K562 (cell line): Measurements from ENCODE around the gene HLCS. TPM values are rescaled to one million over a fixed set of nuclear protein-coding genes. Genes with fewer than 3 reads are reported as not detected.

Experiments
- ATAC-seq: fragments of 200-7000 bp; cut with Tn5 transposase; 3 replicates; pipeline ENCODE4 v1.9.1; 2020; ENCODE audit warnings: moderate library complexity
- BruUV-seq: library from RNA; stranded (reverse); fragments of 400-500 nt; replicated peaks from 2 replicates; lab custom pipeline; 2021; lab: Mats Ljungman, UMichigan
- CTCF ChIA-PET: fragments of 300-600 bp; formaldehyde crosslinking; extraction: SDS; loops from one replicate; lab custom pipeline; 2021; ENCODE audit warnings: low intra/inter-chr PET ratio; lab: Yijun Ruan, JAX
- POLR2A ChIA-PET: fragments of 300-600, 350-650 bp; sonication (Branson Sonifier 250); formaldehyde crosslinking; extraction: SDS; loops from one replicate; lab custom pipeline; 2021; ENCODE audit warnings: antibody characterized with exemption, inconsistent platforms; lab: Yijun Ruan, JAX
- DNase-seq, 4 experiments: peaks; one replicate each; pipeline versions ENCODE4 v3.0.0 to v3.0.0-alpha.2; 2011 to 2018; ENCODE audit warnings: low spot score in 3 of 4, mixed read lengths in 3 of 4; ENCODE audit errors: extremely low read depth in 1 of 4
- FAIRE-seq: peaks from 2 replicates; lab custom pipeline; 2011; peaks lifted over from hg19 to GRCh38; lab: Jason Lieb, UNC
- H2AFZ ChIP-seq: 2 replicates; pipeline ENCODE4 v1.6.0; 2011; ENCODE audit warnings: low read depth, low read length, control low read depth, inconsistent platforms
- H3K27ac ChIP-seq: fragments of 200-600 bp; 3 replicates; pipeline ENCODE4 v1.8.0; 2011; ENCODE audit warnings: low read depth, mild to moderate bottlenecking, control low read depth, inconsistent platforms, low read length, moderate library complexity, mixed read lengths; ENCODE audit errors: extremely low read depth
- H3K27me3 ChIP-seq, 2 experiments: fragments of 300-600 bp in 1 of 2; 2 replicates in 1 of 2; 3 replicates in 1 of 2; pipeline versions ENCODE4 v1.6.0 to v1.8.0; 2011; ENCODE audit warnings: inconsistent platforms in 2 of 2, low read length in 2 of 2, mild to moderate bottlenecking in 1 of 2, mixed read lengths in 1 of 2, moderate library complexity in 1 of 2; ENCODE audit not compliant: control insufficient read depth in 2 of 2, insufficient read depth in 2 of 2
- H3K36me3 ChIP-seq: fragments of 300-600 bp; 3 replicates; pipeline ENCODE4 v1.8.0; 2011; ENCODE audit warnings: mild to moderate bottlenecking, low read length, inconsistent platforms; ENCODE audit not compliant: control insufficient read depth, insufficient read depth
- H3K4me1 ChIP-seq, 2 experiments: fragments of 200-600 bp in 1 of 2; replicated peaks in 1 of 2; 2 replicates in 1 of 2; 3 replicates in 1 of 2; pipeline versions ENCODE4 v1.5.1 to v1.8.0; 2011; ENCODE audit warnings: inconsistent platforms in 2 of 2, low read length in 2 of 2, mild to moderate bottlenecking in 1 of 2, mixed read lengths in 1 of 2, moderate library complexity in 1 of 2; ENCODE audit not compliant: control insufficient read depth in 2 of 2, insufficient read depth in 2 of 2
- H3K4me2 ChIP-seq: 2 replicates; pipeline ENCODE4 v1.6.1; 2011; ENCODE audit warnings: low read length, control low read depth, inconsistent platforms, mixed read lengths; ENCODE audit not compliant: insufficient read depth
- H3K4me3 ChIP-seq: fragments of 200-600 bp; sonication (generic), shearing (Covaris generic); 2 replicates; pipeline ENCODE4 v1.5.1; 2016; ENCODE audit warnings: control low read depth, inconsistent platforms
- H3K79me2 ChIP-seq: fragments of 200-600 bp; 3 replicates; pipeline ENCODE4 v1.8.0; 2011; ENCODE audit warnings: low read length, inconsistent platforms; ENCODE audit not compliant: control insufficient read depth, insufficient read depth
- H3K9ac ChIP-seq, 2 experiments: 2 replicates each; pipeline versions ENCODE4 v1.6.0 to v1.6.1; 2011; ENCODE audit warnings: low read depth in 2 of 2, low read length in 2 of 2, control low read depth in 1 of 2, inconsistent platforms in 1 of 2, mild to moderate bottlenecking in 1 of 2, mixed read lengths in 1 of 2; ENCODE audit not compliant: insufficient read depth in 1 of 2
- H3K9me1 ChIP-seq: one replicate; pipeline ENCODE4 v1.6.0; 2011; ENCODE audit warnings: inconsistent platforms, mild to moderate bottlenecking, low read length, moderate library complexity; ENCODE audit not compliant: control insufficient read depth, insufficient read depth
- H3K9me3 ChIP-seq: replicated peaks from 2 replicates; pipeline ENCODE4 v1.5.1; 2011; ENCODE audit warnings: low read depth, low read length, inconsistent platforms; ENCODE audit not compliant: control insufficient read depth, insufficient read depth
- H4K20me1 ChIP-seq: replicated peaks from 2 replicates; pipeline ENCODE4 v1.6.1; 2011; ENCODE audit warnings: low read length, inconsistent platforms, mixed read lengths; ENCODE audit not compliant: control insufficient read depth, insufficient read depth
- BRD9 ChIP-seq: fragments of 450-650 bp; IDR thresholded peaks from 2 replicates; pipeline ENCODE4 v1.6.1; 2018; ENCODE audit warnings: low read depth; ENCODE audit not compliant: partially characterized antibody
- C11orf30 ChIP-seq: fragments of 450-650 bp; IDR thresholded peaks from 2 replicates; pipeline ENCODE4 v1.6.1; 2016; ENCODE audit warnings: low read depth, mild to moderate bottlenecking
- EHMT2 ChIP-seq: fragments of 450-650 bp; IDR thresholded peaks from 2 replicates; pipeline ENCODE4 v1.6.1; 2018; ENCODE audit warnings: antibody characterized with exemption
- GTF3C2 ChIP-seq: IDR thresholded peaks from 3 replicates; pipeline ENCODE4 v1.6.1; 2011; ENCODE audit warnings: borderline replicate concordance, mild to moderate bottlenecking, moderate library complexity; ENCODE audit not compliant: insufficient read length; ENCODE audit errors: extremely low read depth
- HDAC1 ChIP-seq, 2 experiments: fragments of 450-650 bp; IDR thresholded peaks; 2 replicates each; pipeline ENCODE4 v1.6.1; 2016 to 2017; ENCODE audit warnings: inconsistent platforms in 1 of 2, mild to moderate bottlenecking in 1 of 2, moderate library complexity in 1 of 2
- HDAC8 ChIP-seq: fragments of 450-650 bp; IDR thresholded peaks from 2 replicates; pipeline ENCODE4 v1.6.1; 2016; ENCODE audit warnings: mild to moderate bottlenecking, missing genetic modification characterization, moderate library complexity, missing compliant biosample characterization
- HMG20A ChIP-seq: fragments of 450-650 bp; formaldehyde crosslinking; conservative IDR thresholded peaks from 2 replicates; pipeline ENCODE4 v1.4.0; 2020; ENCODE audit warnings: mild to moderate bottlenecking, mixed read lengths
- HSF4 ChIP-seq: fragments of 250-450 bp; sonication (Bioruptor Pico); IDR thresholded peaks from 2 replicates; pipeline ENCODE4 v2.1.2; 2022; ENCODE audit warnings: mild to moderate bottlenecking, moderate library complexity, borderline replicate concordance
- ILK ChIP-seq: fragments of 450-650 bp; IDR thresholded peaks from 2 replicates; pipeline ENCODE4 v1.6.1; 2016; ENCODE audit warnings: missing genetic modification characterization, low read depth, mild to moderate bottlenecking, missing compliant biosample characterization, moderate library complexity, borderline replicate concordance
- MCM3 ChIP-seq: fragments of 450-650 bp; IDR thresholded peaks from 2 replicates; pipeline ENCODE4 v1.6.1; 2016
- MTA3 ChIP-seq: fragments of 450-650 bp; formaldehyde crosslinking; IDR thresholded peaks from 2 replicates; pipeline ENCODE4 v1.6.1; 2017; ENCODE audit warnings: mild to moderate bottlenecking, borderline replicate concordance
- NONO ChIP-seq, 2 experiments: fragments of 200-400 bp in 1 of 2; fragments of 450-650 bp in 1 of 2; formaldehyde crosslinking in 1 of 2; IDR thresholded peaks; 2 replicates each; pipeline ENCODE4 v1.6.1; 2017; ENCODE audit warnings: low read depth in 2 of 2, mild to moderate bottlenecking in 2 of 2, moderate library complexity in 2 of 2, low read length in 1 of 2
- RAD21 ChIP-seq, 2 experiments: fragments of 250-450 bp in 1 of 2; fragments of 450-650 bp in 1 of 2; sonication (Bioruptor Pico) in 1 of 2; formaldehyde crosslinking in 1 of 2; IDR thresholded peaks in 1 of 2; conservative IDR thresholded peaks in 1 of 2; 2 replicates each; pipeline versions ENCODE4 v1.4.0 to v1.8.0; 2020 to 2022; ENCODE audit warnings: mild to moderate bottlenecking in 2 of 2, moderate library complexity in 1 of 2
- RBM39 ChIP-seq: fragments of 200-400 bp; formaldehyde crosslinking; optimal IDR thresholded peaks from 2 replicates; pipeline ENCODE3; 2018; ENCODE audit warnings: low read depth, low read length
- SUPT5H ChIP-seq: fragments of 450-650 bp; IDR thresholded peaks from 2 replicates; pipeline ENCODE4 v1.6.1; 2016
- ZBTB34 ChIP-seq: fragments of 250-450 bp; sonication (Bioruptor Pico); IDR thresholded peaks from 2 replicates; pipeline ENCODE4 v1.8.0; 2021; ENCODE audit warnings: mild to moderate bottlenecking, moderate library complexity
- ZC3H11A ChIP-seq: IDR thresholded peaks from 2 replicates; pipeline ENCODE4 v1.6.1; 2012; ENCODE audit warnings: low read depth, low read length, improper control_type of control experiment
- ZFP30 ChIP-seq: fragments of 250-450 bp; sonication (Bioruptor Pico); IDR thresholded peaks from 2 replicates; pipeline ENCODE4 v1.8.0; 2022; ENCODE audit warnings: moderate library complexity, mild to moderate bottlenecking, inconsistent platforms, borderline replicate concordance
- ZNF764 ChIP-seq: fragments of 250-450 bp; sonication (Bioruptor Pico); IDR thresholded peaks from 2 replicates; pipeline ENCODE4 v1.4.0; 2020; ENCODE audit warnings: low read depth, mild to moderate bottlenecking, moderate library complexity
- WGBS: fragments of 100-300 bp; shearing (Covaris generic); methylation state at CpG from one replicate; pipeline ENCODE4 v1.1.6; 2016; ENCODE audit warnings: low coverage, mixed read lengths; ENCODE audit not compliant: insufficient coverage; ENCODE audit errors: missing lambda C conversion rate; 5-methylcytosine and 5-hydroxymethylcytosine counted together
- in situ Hi-C: fragments of 300-500 bp; cut with MboI; formaldehyde crosslinking; loops from 4 replicates; pipeline ENCODE4 v1.15.0; 2018; ENCODE audit warnings: inconsistent platforms, mixed read lengths
- intact Hi-C: fragments of 100-400 bp; cut with micrococcal nuclease; formaldehyde crosslinking; loops from 2 replicates; pipeline ENCODE4 v1.14.2; 2022
- polyA plus RNA-seq, 8 experiments: library from polyadenylated mRNA; depleted of rRNA in 4 of 8; stranded (reverse) in 5 of 8; unstranded in 3 of 8; fragments of >200 nt; fragmentation: Nextera tagmentation in 2 of 8; fragmentation: Illumina TruSeq in 1 of 8; extraction: Ambion mirVana in 2 of 8; extraction: Trizol in 1 of 8; gene quantifications; 2 replicates each; pipeline versions ENCODE4 v1.2.1 to v1.2.3, GENCODE V29; 2011 to 2014; ENCODE audit warnings: inconsistent platforms in 1 of 8, missing spikeins in 1 of 8
- total RNA-seq, 7 experiments: library from RNA; depleted of rRNA in 6 of 7; stranded (reverse); fragments of >200 nt in 6 of 7; fragmentation: Illumina TruSeq in 2 of 7; extraction: Trizol in 2 of 7; gene quantifications; 2 replicates each; pipeline versions ENCODE4 v1.2.1 to v1.2.3, GENCODE V29; 2011 to 2021; ENCODE audit warnings: low replicate concordance in 1 of 7

HLCS gene
- total and polyA plus RNA-seq, 9 of the 15 experiments (the other 6 are each of a cell fraction or from before 2014, with no cell fraction given): 3.0 to 21.5 (median 17.1) TPM

GRCh38 chr21:36850372-36850771 lies 116.1 kb downstream of the HLCS start:
- FAIRE-seq: no peak
- in situ Hi-C loops: no loop called here
- H3K9me1 ChIP-seq: no peaks in the 10 kb centered on the region
- DNase-seq: no peak
- no peak for ATAC-seq
- H2AFZ ChIP-seq: no peak overlapping the region
- H3K4me1 ChIP-seq: no peaks in the 10 kb centered on the region; a peak in 1 of 5 replicates
- no peaks in the 10 kb centered on the region for H3K9me3 ChIP-seq
- TF ChIP-seq ZBTB34 (CRISPR knock-in tag) (no peak), HDAC1 (IDR thresholded peaks at IDR 0.05) (no peak), HSF4 (CRISPR knock-in tag) (no peak), HMG20A (CRISPR knock-in tag) (no peak), RAD21 (CRISPR knock-in tag; conservative IDR thresholded peaks at IDR 0.05 in 1 of 2, IDR thresholded peaks at IDR 0.05 in 1 of 2) (no peak), C11orf30 (no peak), MCM3 (no peak), ZFP30 (CRISPR knock-in tag) (no peak), RBM39 (no peak), SUPT5H (no peak), GTF3C2 (no peak), EHMT2 (no peak), ZNF764 (CRISPR knock-in tag) (no peak), ZC3H11A (no peak), NONO (IDR thresholded peaks at IDR 0.05; ENCODE audit: low read depth in 2 of 2, low read length in 1 of 2) (no peak), ILK (tag) (no peak), BRD9 (no peak), MTA3 (no peak), HDAC8 (tag) (no peak)
- no peaks in the 10 kb centered on the region for H3K79me2 ChIP-seq
- H4K20me1 ChIP-seq: no peaks in the 10 kb centered on the region; the same call in 1 of the 2 replicates
- no peak overlapping the region for H3K9ac ChIP-seq
- no peak overlapping the region for H3K4me3 ChIP-seq
- no peak overlapping the region for H3K4me2 ChIP-seq
- no peaks in the 10 kb centered on the region for H3K36me3 ChIP-seq
- 56% methylated on average over 8 of the region's 8 CpGs for WGBS
- CTCF ChIA-PET: no interaction called here
- BruUV-seq: no TSS peak
- no peak overlapping the region for H3K27ac ChIP-seq
- intact Hi-C loops: loop anchor here (5.0 to 10.0 kb wide), 2 partner anchors 103 to 186 kb away; no protein-coding TSS in a partner anchor
- POLR2A ChIA-PET: interaction anchor here (0.5 to 1.0 kb wide), 4 partner anchors 25 to 1542 kb away, joined by 3 to 5 read pairs (median 4); no protein-coding TSS in a partner anchor
- no peaks in the 10 kb centered on the region; a peak in 1 of 5 replicates for H3K27me3 ChIP-seq
